Erythroblast (primary cell): ENCODE results near the gene DOCK11.
A peak's percentile ranks its signal among the peaks of the same experiment; 100 is the strongest.

Source experiments
- DNase-seq, 2 experiments: peaks; one replicate each; lab custom pipeline; 2025; lab: John Stamatoyannopoulos, UW
- GATA1 ChIP-seq: IDR thresholded peaks from 2 replicates; pipeline ENCODE4 v1.6.1; 2011; ENCODE audit warnings: low read depth, mild to moderate bottlenecking, control low read depth, low read length, moderate library complexity
- POLR2A ChIP-seq: IDR thresholded peaks from 2 replicates; pipeline ENCODE4 v1.6.1; 2011; ENCODE audit warnings: mild to moderate bottlenecking, low read length

Gene DOCK11

DNA sequence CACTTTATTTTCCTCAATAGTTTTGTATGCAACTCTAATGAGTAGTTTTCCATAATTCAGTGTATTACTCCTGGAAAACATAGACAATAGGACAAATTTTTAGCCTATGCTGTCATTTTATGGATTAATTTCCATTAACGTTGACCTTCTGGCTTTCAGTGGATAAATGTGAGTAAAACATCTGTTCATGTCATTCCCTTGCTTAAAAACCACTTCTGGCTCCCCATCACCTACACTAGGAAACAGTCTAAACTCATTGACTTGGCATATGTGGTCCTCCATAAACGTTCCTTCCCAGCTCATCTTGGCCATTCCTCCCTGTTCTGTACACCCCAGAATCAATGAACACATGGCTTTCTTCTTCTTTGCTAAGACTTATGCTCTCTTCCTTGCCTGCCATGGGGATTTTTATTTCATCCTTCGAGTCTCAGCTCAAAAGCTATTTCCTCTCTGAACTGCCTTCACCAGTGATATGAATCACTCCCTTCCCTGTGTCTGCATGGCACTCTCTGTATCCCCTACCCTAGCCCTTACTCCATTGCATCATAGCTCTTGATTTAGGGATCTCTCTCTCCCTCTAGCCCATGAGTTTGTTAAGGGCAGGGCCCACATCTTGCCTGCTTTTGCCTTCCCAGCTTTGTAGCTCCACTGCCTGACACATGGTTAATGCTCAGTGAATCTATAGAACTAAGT lies 34.8 kb downstream of the DOCK11 start:
- DNase-seq: no peak
- TF ChIP-seq POLR2A (no peak), GATA1 (no peak)

DNA sequence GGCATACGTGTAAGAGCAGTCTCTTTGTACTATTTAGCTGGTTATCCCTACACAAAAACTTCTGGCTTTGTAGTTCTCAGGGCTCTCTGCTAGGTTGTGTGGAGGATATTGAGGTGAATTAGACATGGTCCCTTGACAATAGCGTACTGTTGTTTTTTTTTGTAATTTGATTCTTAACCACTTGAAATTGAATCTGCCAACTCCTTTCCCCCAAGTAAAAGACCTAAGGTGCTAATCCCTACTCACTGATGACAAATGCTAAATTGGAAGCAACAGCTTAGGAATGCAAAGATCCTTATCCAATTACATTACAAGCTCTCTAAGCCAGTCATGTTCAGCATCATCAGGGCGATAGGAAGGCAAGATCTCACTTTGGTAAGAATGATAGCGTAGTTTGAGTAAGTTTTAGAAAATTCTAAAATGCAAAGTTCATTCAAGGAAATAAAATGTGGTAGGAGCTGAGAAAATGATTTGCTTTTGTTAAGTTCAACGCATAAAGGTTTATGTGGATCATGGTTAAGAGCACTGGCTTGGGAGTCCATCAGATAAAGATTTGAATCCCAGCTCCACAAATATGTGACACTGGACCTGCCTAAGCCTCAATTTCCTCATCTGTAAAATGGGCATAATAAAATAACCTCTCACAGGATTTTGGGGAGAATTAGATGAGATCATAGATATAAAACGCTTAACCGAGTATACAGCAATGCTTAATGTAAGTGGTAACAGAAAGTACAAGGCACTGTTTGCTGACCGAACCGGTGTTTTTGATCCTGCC lies 39.3 kb downstream of the DOCK11 start:
- DNase-seq: no peak
- no peak for TF ChIP-seq GATA1

DNA sequence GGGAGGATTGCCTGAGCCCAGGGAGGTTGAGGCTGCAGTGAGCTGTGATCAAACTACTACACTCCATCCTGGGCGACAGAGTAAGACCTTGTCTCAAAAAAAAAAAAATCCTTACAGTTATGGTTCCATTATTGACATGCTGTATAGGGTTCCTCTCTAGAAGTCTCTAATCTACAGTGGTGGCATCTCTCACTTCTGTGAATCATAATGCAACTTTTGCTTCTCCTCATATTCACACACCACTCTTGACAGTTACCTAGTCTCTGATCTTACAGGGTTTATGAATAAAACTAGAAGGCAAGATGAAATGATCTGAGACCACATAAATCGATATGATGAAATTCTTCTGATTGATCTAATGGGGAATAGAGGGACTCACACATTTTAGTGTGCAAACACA lies 40.6 kb downstream of the DOCK11 start:
- no peak for TF ChIP-seq POLR2A
- no peak for TF ChIP-seq GATA1
- DNase-seq: no peak

DNA sequence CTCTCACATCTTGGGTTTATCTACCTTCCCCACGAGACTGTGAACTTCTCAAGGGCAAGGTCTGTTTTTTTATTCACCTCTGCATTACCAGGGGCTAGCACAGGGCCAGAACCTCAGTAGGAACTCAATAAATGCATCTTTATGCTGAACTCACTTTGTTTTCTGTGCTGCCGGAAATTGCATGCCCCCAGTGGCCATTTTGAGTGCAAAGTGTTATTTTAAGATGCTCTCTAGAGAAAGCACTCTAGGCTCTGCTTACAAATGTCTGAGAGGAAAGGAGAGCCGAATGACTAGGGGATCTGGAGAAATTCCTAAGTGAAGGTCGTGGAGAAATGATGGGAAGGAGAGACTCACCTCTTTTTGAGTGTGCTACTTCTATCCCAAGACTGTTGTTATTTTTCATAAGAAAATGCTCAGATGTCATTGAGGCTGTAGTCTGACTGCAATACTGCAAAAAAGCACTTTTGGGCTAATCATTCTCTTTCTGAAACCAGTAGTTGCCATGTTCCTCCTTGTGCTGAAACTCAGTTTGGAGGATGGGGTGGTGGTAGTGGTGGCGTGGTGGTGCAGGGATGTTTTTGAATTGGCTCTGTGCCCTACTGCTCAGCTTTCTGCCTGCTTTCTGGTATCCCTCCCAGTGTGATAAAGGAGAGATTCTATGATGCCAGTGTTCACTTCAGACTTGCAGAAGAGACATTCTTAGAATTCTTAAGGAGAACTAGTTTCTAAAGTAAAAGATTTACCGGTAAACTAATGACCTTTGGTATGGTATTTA lies 41.3 kb downstream of the DOCK11 start:
- TF ChIP-seq GATA1: no peak
- TF ChIP-seq POLR2A: no peak
- peak; percentile 29 to 38 for DNase-seq

DNA sequence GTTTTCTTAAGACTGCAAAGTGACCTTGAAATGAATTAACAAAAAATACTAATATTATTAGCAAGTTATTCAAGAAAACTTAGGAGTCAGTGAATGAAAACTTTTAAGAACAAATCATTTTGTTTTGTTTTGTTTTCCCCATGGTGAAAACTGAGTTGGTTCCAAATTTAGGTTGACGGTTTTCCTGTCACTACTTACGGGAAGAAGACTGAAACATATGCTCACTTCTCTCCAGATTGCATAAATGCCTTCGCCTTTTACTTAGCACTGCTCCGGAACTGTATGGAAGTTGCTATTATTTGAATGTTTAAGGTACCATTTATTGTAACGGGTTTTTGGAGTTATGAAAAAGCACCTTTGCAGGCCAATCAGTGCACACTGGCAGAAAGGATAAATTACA lies 42.8 kb downstream of the DOCK11 start:
- no peak for TF ChIP-seq POLR2A
- TF ChIP-seq GATA1: no peak
- no peak for DNase-seq

DNA sequence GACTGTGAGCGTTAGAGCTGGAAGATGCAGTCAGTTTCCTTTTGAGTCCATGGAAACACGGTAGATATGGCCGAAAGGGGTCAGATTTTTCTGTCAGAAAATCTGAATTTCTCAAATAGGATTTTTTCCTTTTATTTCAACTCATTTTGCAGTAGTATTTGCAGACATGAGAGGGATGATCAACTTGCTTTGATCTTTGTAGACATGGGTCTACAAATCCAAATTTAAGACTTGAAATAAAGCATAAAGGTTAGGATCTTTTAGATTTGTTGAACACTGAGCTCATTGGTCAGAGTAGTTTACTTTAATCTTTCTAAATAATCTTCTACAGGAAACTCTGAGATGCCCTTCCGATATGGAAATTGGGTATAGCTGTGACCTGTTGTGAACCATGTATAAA lies 44.7 kb downstream of the DOCK11 start:
- DNase-seq: no peak
- TF ChIP-seq GATA1: no peak
- TF ChIP-seq POLR2A: no peak

DNA sequence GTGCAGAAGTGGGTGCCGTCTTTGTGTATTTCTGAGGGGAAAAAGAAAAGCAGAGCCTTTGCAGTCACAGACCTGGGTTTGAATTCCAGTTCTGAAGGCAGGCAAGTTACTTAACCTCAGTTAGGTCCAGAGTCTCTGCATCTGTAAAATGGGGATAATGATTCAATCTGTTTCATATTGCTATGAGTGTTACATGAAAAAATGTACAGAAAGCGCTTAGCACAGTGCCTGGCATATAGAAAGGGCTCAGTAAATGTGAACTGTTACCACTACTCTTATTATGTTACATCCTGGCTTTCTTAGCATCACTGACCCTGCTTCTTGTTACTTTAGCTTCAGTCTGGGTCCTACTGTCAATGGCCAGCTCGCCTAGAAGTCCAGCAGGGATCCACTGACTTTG lies 45.9 kb downstream of the DOCK11 start:
- TF ChIP-seq POLR2A (no peak), GATA1 (no peak)
- no peak for DNase-seq

DNA sequence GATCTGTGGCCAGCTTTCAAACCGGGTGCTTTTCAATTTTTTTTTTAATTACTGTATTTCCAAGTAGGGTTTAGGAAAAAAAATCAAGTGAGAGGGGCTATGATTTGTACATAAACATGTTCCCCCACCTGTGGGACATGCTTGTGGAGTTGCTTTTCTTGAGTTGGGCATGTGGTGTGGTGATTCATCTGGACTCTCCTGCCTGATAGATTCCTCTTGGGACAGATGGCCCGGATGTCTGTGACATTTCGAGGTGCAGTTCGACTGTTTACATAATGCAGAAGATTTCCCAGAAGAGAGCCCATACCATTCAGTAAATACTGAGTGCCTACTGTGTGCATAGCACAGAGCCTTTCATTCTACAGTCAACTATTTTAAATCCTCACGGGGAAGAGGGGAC lies 49.9 kb downstream of the DOCK11 start:
- no peak for TF ChIP-seq GATA1
- no peak for TF ChIP-seq POLR2A
- no peak for DNase-seq

DNA sequence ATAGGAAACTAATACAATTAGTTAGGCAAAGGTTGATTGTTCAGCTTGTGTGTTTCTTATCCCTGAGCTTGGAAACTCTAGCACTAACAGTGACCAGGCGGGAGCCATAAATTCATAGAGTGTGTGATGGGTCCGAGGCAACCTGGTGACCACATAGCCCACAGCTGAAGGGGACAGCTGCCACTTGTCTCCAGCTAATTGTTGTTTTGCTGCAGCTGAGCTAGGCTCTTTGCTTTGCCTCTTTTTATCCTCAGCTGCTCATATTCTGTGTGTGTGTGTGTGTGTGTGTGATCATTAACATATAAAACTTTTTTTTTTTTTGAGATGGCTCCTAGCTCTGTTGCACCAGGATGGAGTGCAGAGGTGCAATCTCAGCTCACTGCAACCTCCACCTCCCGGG lies 53.2 kb downstream of the DOCK11 start:
- DNase-seq: no peak
- TF ChIP-seq POLR2A: no peak
- no peak for TF ChIP-seq GATA1

DNA sequence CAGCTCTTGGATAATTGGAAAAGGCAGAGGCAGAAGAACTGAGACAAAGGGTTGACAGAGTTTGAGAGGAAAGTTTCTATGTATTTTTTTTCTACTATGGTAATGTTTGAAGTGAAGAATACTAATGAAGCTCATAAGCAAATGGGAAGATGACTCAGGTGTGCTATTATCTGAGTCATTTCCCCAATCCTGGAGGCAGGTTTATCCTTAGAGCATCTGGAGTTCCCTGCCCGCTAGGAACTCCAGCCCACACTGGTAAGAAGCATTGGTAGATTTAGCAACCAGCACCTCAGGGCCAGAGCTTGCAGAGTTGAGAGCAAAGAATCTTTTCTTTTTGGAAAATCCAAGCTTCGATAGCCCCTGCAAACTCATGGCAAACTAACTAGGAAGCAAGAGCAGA lies 55.2 kb downstream of the DOCK11 start:
- TF ChIP-seq POLR2A (no peak), GATA1 (no peak)
- no peak for DNase-seq

DNA sequence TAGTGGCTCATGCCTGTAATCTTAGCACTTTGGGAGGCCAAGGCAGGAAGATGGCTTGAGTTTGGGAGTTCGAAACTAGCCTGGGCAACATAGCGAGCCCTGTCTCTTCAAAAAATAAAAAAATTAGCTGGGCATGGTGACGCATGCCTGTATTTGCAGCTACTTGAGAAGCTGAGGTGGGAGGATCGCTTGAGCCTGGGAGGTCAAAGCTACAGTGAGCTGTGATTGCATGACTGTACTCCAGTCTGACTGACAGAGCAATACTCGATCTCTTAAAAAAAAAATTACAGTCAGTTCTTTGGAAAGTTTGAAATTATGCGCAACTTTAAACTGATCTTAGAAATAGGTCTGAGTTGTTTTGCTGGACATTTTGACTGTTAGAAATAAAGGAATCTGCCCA lies 55.8 kb downstream of the DOCK11 start:
- TF ChIP-seq GATA1 (no peak), POLR2A (no peak)
- no peak for DNase-seq

DNA sequence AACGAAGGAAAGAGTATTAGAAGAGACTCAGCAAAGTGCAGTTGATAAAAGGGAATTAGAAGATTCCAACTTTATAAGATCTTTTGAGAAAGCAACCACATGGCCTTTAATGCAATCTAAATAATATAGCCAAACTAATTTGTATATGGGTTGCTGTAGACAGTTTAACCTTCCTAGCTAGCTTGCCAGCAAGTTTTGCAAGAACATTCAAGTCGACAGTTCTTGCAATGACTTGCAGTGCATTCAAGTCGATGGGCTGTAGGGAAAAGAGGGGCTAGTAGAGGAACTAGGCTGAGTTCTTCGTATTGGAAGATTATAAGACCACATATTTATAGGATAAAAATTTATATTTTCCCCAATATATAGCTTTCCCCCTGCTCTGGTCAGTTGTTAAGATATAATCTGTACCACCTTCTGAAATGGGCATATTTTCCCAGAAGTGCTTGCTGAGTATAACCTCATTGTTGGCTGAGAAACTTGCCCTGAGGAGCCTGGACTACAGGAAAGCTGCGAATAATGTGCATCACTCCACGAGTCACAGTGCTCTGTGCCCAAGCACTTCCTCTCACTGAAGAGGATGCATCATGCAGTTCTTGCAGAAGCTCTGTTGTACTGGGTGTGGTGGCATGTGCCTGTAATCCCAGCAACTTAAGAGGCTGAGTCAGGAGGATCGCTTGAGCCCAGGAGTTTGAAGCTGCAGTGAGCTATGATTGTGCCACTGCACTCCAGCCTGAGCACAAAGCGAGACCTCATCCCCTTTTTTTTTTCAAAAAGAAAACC lies 56.7 kb downstream of the DOCK11 start:
- TF ChIP-seq GATA1 (no peak), POLR2A (no peak)
- DNase-seq: peak; percentile 12 to 52

DNA sequence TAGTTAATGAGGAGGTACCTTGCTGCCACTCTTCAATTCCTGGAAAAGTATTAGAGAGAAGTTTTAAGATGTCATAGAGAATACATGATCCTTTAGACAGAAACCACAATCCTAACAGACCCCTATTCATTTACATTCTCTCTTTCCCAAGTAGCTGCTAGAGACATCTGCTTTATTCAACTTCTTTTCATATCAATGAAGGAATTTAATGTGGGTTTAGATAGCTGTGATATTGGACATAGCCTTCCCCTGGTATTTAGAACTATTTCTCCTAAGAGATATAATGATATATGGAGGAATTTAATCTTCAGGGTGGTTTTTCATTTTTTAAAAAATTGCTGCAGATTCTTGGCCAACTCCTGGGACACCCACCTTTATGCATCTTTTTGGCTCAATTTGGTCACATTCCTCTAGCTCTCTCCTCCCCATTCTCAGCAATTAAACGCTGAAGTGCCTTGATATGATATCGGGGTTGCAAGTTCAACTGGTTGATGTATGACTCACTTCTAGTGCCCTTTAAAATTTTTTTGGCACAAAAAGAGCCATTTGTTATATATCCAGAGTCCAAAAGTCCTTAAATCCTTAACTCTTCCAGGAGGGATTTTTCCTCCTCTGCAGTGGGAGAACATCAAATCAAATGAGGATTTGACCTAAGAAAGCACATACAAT lies 57.6 kb downstream of the DOCK11 start:
- no peak for TF ChIP-seq GATA1
- no peak for TF ChIP-seq POLR2A

More for the DNA sequence above, 57.6 kb downstream of the DOCK11 start:
- peak; percentile 30 to 34 for DNase-seq
